Endothelial cell of umbilical vein (primary cell): Measurements from ENCODE around the gene DBI. TPM values are rescaled to one million over a fixed set of nuclear protein-coding genes. Genes with fewer than 3 reads are reported as not detected.
"Not testable (repeated sequence)": the region's sequence is repeated elsewhere in the genome, so short reads cannot be mapped to it uniquely, and the experiment has no call there.

Experiments used
- BruUV-seq: library from RNA; stranded (reverse); fragments of 400-500 nt; replicated peaks from 2 replicates; lab custom pipeline; 2021; lab: Mats Ljungman, UMichigan
- CTCF ChIA-PET: fragments of 300-600, 350-600 bp; sonication (Branson Sonifier 250); formaldehyde crosslinking; loops from one replicate; lab custom pipeline; 2021; ENCODE audit warnings: antibody characterized with exemption, inconsistent platforms; lab: Charles Lee
- POLR2A ChIA-PET: fragments of 300-600, 350-600 bp; sonication (Branson Sonifier 250); formaldehyde crosslinking; loops from one replicate; lab custom pipeline; 2021; ENCODE audit warnings: antibody characterized with exemption, inconsistent platforms; lab: Charles Lee
- DNase-seq: peaks from one replicate; pipeline ENCODE4 v3.0.0-alpha.2; 2011; ENCODE audit warnings: low read depth, low spot score
- FAIRE-seq: peaks from 2 replicates; lab custom pipeline; 2011; peaks lifted over from hg19 to GRCh38; lab: Jason Lieb, UNC
- H2AFZ ChIP-seq: 2 replicates; pipeline ENCODE4 v1.6.0; 2012; ENCODE audit warnings: low read depth, low read length, control low read depth, inconsistent platforms
- H3K27ac ChIP-seq: 2 replicates; pipeline ENCODE4 v1.5.1; 2011; ENCODE audit warnings: low read depth, mild to moderate bottlenecking, control low read depth, low read length, moderate library complexity; ENCODE audit not compliant: insufficient read depth
- H3K27me3 ChIP-seq, 2 experiments: 2 replicates each; pipeline versions ENCODE4 v1.6.0 to v1.6.1; 2011; ENCODE audit warnings: low read length in 2 of 2, mixed read lengths in 1 of 2; ENCODE audit not compliant: control insufficient read depth in 2 of 2, insufficient read depth in 2 of 2
- H3K36me3 ChIP-seq, 2 experiments: 2 replicates in 1 of 2; 3 replicates in 1 of 2; pipeline ENCODE4 v1.5.1; 2011; ENCODE audit warnings: low read length in 2 of 2, mild to moderate bottlenecking in 1 of 2, moderate library complexity in 1 of 2; ENCODE audit not compliant: control insufficient read depth in 2 of 2, insufficient read depth in 2 of 2; ENCODE audit errors: extremely low read depth in 1 of 2
- H3K4me1 ChIP-seq: 3 replicates; pipeline ENCODE4 v1.5.1; 2011; ENCODE audit warnings: mild to moderate bottlenecking, low read length; ENCODE audit not compliant: control insufficient read depth, insufficient read depth; ENCODE audit errors: extremely low read depth
- H3K4me2 ChIP-seq: 2 replicates; pipeline ENCODE4 v1.6.1; 2011; ENCODE audit warnings: low read length, control low read depth, mixed read lengths; ENCODE audit not compliant: insufficient read depth
- H3K4me3 ChIP-seq, 3 experiments: fragments of 200-600 bp in 1 of 3; sonication (generic), shearing (Covaris generic) in 1 of 3; replicated peaks in 1 of 3; 2 replicates each; pipeline ENCODE4 v1.5.1; 2011 to 2016; ENCODE audit warnings: control low read depth in 3 of 3, low read length in 3 of 3, mild to moderate bottlenecking in 2 of 3, inconsistent platforms in 1 of 3, low read depth in 1 of 3, moderate library complexity in 1 of 3; ENCODE audit not compliant: insufficient read depth in 1 of 3
- H3K79me2 ChIP-seq: 2 replicates; pipeline ENCODE4 v1.6.0; 2012; ENCODE audit warnings: low read length, inconsistent platforms; ENCODE audit not compliant: control insufficient read depth, insufficient read depth
- H3K9ac ChIP-seq: replicated peaks from 2 replicates; pipeline ENCODE3; 2011; ENCODE audit warnings: low read length, control low read depth; ENCODE audit not compliant: insufficient read depth; ENCODE audit errors: extremely low read depth
- H3K9me1 ChIP-seq: replicated peaks from 3 replicates; pipeline ENCODE4 v1.6.0; 2011; ENCODE audit warnings: mild to moderate bottlenecking, low read length; ENCODE audit not compliant: control insufficient read depth, insufficient read depth; ENCODE audit errors: extremely low read depth
- H3K9me3 ChIP-seq: replicated peaks from 2 replicates; pipeline ENCODE4 v1.5.1; 2012; ENCODE audit warnings: low read length, inconsistent platforms; ENCODE audit not compliant: control insufficient read depth, insufficient read depth
- H4K20me1 ChIP-seq: replicated peaks from 2 replicates; pipeline ENCODE3; 2011; ENCODE audit warnings: mild to moderate bottlenecking, low read length; ENCODE audit not compliant: control insufficient read depth, insufficient read depth; ENCODE audit errors: extremely low read depth
- CTCF ChIP-seq, 2 donors: IDR thresholded peaks; 1 replicate in 1 of 2; 2 replicates in 1 of 2; pipeline ENCODE4 v1.5.1; 2011; ENCODE audit warnings: low read length in 2 of 2, mild to moderate bottlenecking in 2 of 2, moderate library complexity in 2 of 2, control low read depth in 1 of 2, inconsistent platforms in 1 of 2, low read depth in 1 of 2; ENCODE audit not compliant: insufficient read depth in 1 of 2; ENCODE audit errors: extremely low read depth in 1 of 2
- EZH2 ChIP-seq: IDR thresholded peaks from 2 replicates; pipeline ENCODE4 v1.6.1; 2012; ENCODE audit warnings: borderline replicate concordance, low read depth, mild to moderate bottlenecking, moderate library complexity, low read length, inconsistent platforms; ENCODE audit not compliant: severe bottlenecking
- FOS ChIP-seq: IDR thresholded peaks from 2 replicates; pipeline ENCODE4 v1.6.1; 2011; ENCODE audit warnings: mild to moderate bottlenecking, low read length, moderate library complexity, borderline replicate concordance; ENCODE audit not compliant: insufficient read depth
- GATA2 ChIP-seq: IDR thresholded peaks from 2 replicates; pipeline ENCODE4 v1.7.0; 2011; ENCODE audit warnings: low read depth, mild to moderate bottlenecking, moderate library complexity, mixed read lengths, low read length; ENCODE audit not compliant: insufficient read length, insufficient read depth
- JUN ChIP-seq: IDR thresholded peaks from 2 replicates; pipeline ENCODE4 v1.6.1; 2011; ENCODE audit warnings: borderline replicate concordance, low read depth; ENCODE audit not compliant: insufficient read length, insufficient read depth
- MYC ChIP-seq: IDR thresholded peaks from one replicate; pipeline ENCODE4 v1.6.1; 2011; ENCODE audit warnings: mild to moderate bottlenecking, low read depth, low read length
- POLR2A ChIP-seq: IDR thresholded peaks from 2 replicates; pipeline ENCODE4 v1.6.1; 2012; ENCODE audit warnings: low read depth, mild to moderate bottlenecking, control low read depth, low read length
- POLR2AphosphoS5 ChIP-seq: IDR thresholded peaks from 2 replicates; pipeline ENCODE4 v1.6.1; 2012; ENCODE audit warnings: low read depth, mild to moderate bottlenecking, control low read depth, low read length, moderate library complexity; ENCODE audit not compliant: insufficient read depth
- dilution Hi-C: fragments of 300-500 bp; cut with MboI; formaldehyde crosslinking; loops from one replicate; pipeline ENCODE4 v1.15.0; 2019; ENCODE audit warnings: low sequenced_read_pairs; ENCODE audit not compliant: extremely low pct_ligation_motif_present
- intact Hi-C: fragments of 100-400 bp; cut with micrococcal nuclease; formaldehyde crosslinking; loops from one replicate; pipeline ENCODE4 v1.10.0; 2022
- polyA plus RNA-seq, 4 experiments: library from polyadenylated mRNA; depleted of rRNA in 3 of 4; stranded (reverse) in 3 of 4; unstranded in 1 of 4; fragments of >200 nt; gene quantifications; 2 replicates each; pipeline versions ENCODE4 v1.2.1 to v1.2.3, GENCODE V29; 2011 to 2012; ENCODE audit warnings: missing spikeins in 1 of 4
- total RNA-seq: library from RNA; stranded (reverse); gene quantifications from 2 replicates; pipeline ENCODE4 v1.2.3, GENCODE V29; 2021
- TF ChIP-seq, protein P1 (sequence below): IDR thresholded peaks from 2 replicates; pipeline ENCODE4 v1.6.1; 2011; ENCODE audit not compliant: insufficient read depth, insufficient read length

The DBI gene
- total and polyA plus RNA-seq, 2 donors (not counting 3 experiments of a cell fraction or from before 2014, with no cell fraction given) = 214 to 233 TPM

- H3K4me3 ChIP-seq, H3K9ac ChIP-seq, H3K9me3 ChIP-seq, H3K4me2 ChIP-seq, POLR2A ChIA-PET, FAIRE-seq, H3K79me2 ChIP-seq, intact Hi-C loops, H3K27ac ChIP-seq, H3K9me1 ChIP-seq, H2AFZ ChIP-seq, H4K20me1 ChIP-seq, dilution Hi-C loops, DNase-seq, H3K27me3 ChIP-seq, BruUV-seq, H3K4me1 ChIP-seq: not testable (repeated sequence)
- H3K36me3 ChIP-seq = peaks cover 5 to 16% of the 10 kb centered on the region in 2 experiments
- CTCF ChIA-PET = interaction anchor here (0.8 kb wide), 1 partner anchor 100 kb away, joined by 3 read pairs; no protein-coding TSS in a partner anchor
Observed at GRCh38 chr2:119376406-119376805, 9.6 kb downstream of the DBI start.

- ChIA-PET CTCF (interaction anchor here (0.8 to 1.5 kb wide), 3 partner anchors 13 to 495 kb away, joined by 3 read pairs; no protein-coding TSS in a partner anchor), POLR2A (no interaction called here)
- Histone ChIP-seq H4K20me1 (no peaks in the 10 kb centered on the region), H3K4me2 (no peak overlapping the region), H3K27ac (no peak overlapping the region), H3K27me3 (peaks cover 0 to 2% of the 10 kb centered on the region in 2 experiments), H3K36me3 (peaks cover 5 to 14% of the 10 kb centered on the region in 2 experiments), H3K9ac (no peak overlapping the region), H3K4me3 (no peak overlapping the region), H2AFZ (no peak overlapping the region), H3K4me1 (no peaks in the 10 kb centered on the region), H3K9me1 (no peaks in the 10 kb centered on the region), H3K79me2 (no peaks in the 10 kb centered on the region), H3K9me3 (no peaks in the 10 kb centered on the region)
- DNase-seq (no peak), FAIRE-seq (no peak)
- dilution Hi-C loops (no loop called here), intact Hi-C loops (no loop called here)
- BruUV-seq = no TSS peak
- no peak for TF ChIP-seq POLR2A
- TF ChIP-seq GATA2 = no peak
- no peak for TF ChIP-seq POLR2AphosphoS5
- no peak for TF ChIP-seq CTCF (IDR thresholded peaks at IDR 0.05; ENCODE audit: extremely low read depth in 1 of 2, insufficient read depth in 1 of 2, low read depth in 1 of 2, low read length in 2 of 2)
- no peak for TF ChIP-seq MYC
- TF ChIP-seq EZH2 = no peak
- TF ChIP-seq, protein P1, sequence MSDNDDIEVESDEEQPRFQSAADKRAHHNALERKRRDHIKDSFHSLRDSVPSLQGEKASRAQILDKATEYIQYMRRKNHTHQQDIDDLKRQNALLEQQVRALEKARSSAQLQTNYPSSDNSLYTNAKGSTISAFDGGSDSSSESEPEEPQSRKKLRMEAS = no peak
- TF ChIP-seq FOS = no peak
- TF ChIP-seq JUN = no peak
Observed at GRCh38 chr2:119376810-119377209, 10.0 kb downstream of the DBI start.
